Neural progenitor cell (in vitro differentiated cells): Measurements from ENCODE around the gene PEX7.

Experiments used
- CTCF ChIP-seq: fragments of 200-600 bp; sonication (generic); IDR thresholded peaks from 2 replicates; pipeline ENCODE4 v1.5.1; 2017; ENCODE audit warnings: antibody characterized with exemption, mild to moderate bottlenecking
- EZH2 ChIP-seq: fragments of 200-600 bp; sonication (generic); IDR thresholded peaks from 2 replicates; pipeline ENCODE4 v1.6.1; 2017; ENCODE audit warnings: antibody characterized with exemption, mild to moderate bottlenecking, moderate library complexity
- EZH2phosphoT487 ChIP-seq: fragments of 200-600 bp; sonication (generic); IDR thresholded peaks from 2 replicates; pipeline ENCODE4 v1.6.1; 2017; ENCODE audit warnings: antibody characterized with exemption

DNA sequence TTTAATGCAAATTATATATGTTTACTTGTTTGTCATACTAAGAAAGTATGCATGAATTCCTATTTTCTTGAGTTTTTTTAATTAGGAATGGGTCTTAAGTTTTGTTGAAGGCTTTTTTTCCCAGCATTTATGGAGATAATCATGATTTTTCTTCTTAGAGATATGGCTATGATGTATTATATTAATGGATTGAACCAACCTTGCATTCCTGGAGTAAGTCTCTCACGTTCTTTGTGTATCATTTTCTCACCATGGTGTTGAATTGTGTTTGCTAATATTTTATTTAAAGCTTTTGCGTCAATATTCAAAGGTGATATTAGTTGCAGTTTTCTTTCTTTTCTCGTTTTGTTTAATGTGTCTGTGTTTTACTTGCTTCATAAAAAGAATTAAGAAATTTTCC lies 51.4 kb downstream of the PEX7 start:
- TF ChIP-seq CTCF (no peak), EZH2 (no peak), EZH2phosphoT487 (no peak)
